Thyroid gland (tissue), 4 donors: Measurements from ENCODE around the gene SPG7. TPM values are rescaled to one million over a fixed set of nuclear protein-coding genes. Genes with fewer than 3 reads are reported as not detected.

Experiments used
- DNase-seq, 2 donors: peaks; one replicate each; pipeline ENCODE4 v3.0.0-alpha.2; 2019
- H3K27ac ChIP-seq, 3 donors: fragments of 200-600 bp; sonication (generic); 1 replicate in 2 of 3; 2 replicates in 1 of 3; pipeline ENCODE4 v1.5.1; 2016 to 2019; ENCODE audit warnings: mild to moderate bottlenecking in 1 of 3, moderate library complexity in 1 of 3
- H3K27me3 ChIP-seq: fragments of 200-600 bp; sonication (generic); one replicate; pipeline ENCODE4 v1.5.1; 2019
- H3K36me3 ChIP-seq, 2 donors: fragments of 200-600 bp; sonication (generic); one replicate each; pipeline ENCODE4 v1.5.1; 2016 to 2019
- H3K4me1 ChIP-seq, 2 donors: fragments of 200-600 bp; sonication (generic); one replicate each; pipeline ENCODE4 v1.5.1; 2017 to 2019
- H3K4me3 ChIP-seq, 3 donors: fragments of 200-600 bp; sonication (generic); replicated peaks in 1 of 3; 1 replicate in 2 of 3; 2 replicates in 1 of 3; pipeline ENCODE4 v1.5.1; 2016; ENCODE audit warnings: mild to moderate bottlenecking in 1 of 3
- H3K9me3 ChIP-seq: fragments of 200-600 bp; sonication (generic); one replicate; pipeline ENCODE4 v1.5.1; 2017
- POLR2A ChIP-seq, 2 donors: fragments of 450-650 bp; IDR thresholded peaks; one replicate each; pipeline ENCODE4 v1.6.1; 2017; ENCODE audit warnings: antibody characterized with exemption in 2 of 2, mild to moderate bottlenecking in 2 of 2, moderate library complexity in 1 of 2
- WGBS, 2 donors: methylation state at CpG; one replicate each; pipeline ENCODE4 v1.1.5; 2017; 5-methylcytosine and 5-hydroxymethylcytosine counted together
- intact Hi-C: fragments of 100-400 bp; cut with DNase I; formaldehyde crosslinking; loops from one replicate; pipeline ENCODE4 v1.15.1; 2023
- total RNA-seq, 4 donors: library from RNA; depleted of rRNA; stranded (reverse); fragments of >200 nt; gene quantifications; one replicate each; pipeline ENCODE4 v1.2.3, GENCODE V29; 2016
- TF ChIP-seq, protein P1 (sequence below), 6 experiments: fragments of 200-600 bp in 3 of 6; fragments of 450-650 bp in 3 of 6; sonication (generic) in 3 of 6; IDR thresholded peaks; one replicate each; pipeline ENCODE4 v1.5.1; 2016 to 2019; ENCODE audit warnings: antibody characterized with exemption in 6 of 6, mild to moderate bottlenecking in 2 of 6, inconsistent platforms in 1 of 6, moderate library complexity in 1 of 6

SPG7 gene
- total RNA-seq, 4 donors from 2014 or later, result 218 to 392 (median 285) TPM

DNA sequence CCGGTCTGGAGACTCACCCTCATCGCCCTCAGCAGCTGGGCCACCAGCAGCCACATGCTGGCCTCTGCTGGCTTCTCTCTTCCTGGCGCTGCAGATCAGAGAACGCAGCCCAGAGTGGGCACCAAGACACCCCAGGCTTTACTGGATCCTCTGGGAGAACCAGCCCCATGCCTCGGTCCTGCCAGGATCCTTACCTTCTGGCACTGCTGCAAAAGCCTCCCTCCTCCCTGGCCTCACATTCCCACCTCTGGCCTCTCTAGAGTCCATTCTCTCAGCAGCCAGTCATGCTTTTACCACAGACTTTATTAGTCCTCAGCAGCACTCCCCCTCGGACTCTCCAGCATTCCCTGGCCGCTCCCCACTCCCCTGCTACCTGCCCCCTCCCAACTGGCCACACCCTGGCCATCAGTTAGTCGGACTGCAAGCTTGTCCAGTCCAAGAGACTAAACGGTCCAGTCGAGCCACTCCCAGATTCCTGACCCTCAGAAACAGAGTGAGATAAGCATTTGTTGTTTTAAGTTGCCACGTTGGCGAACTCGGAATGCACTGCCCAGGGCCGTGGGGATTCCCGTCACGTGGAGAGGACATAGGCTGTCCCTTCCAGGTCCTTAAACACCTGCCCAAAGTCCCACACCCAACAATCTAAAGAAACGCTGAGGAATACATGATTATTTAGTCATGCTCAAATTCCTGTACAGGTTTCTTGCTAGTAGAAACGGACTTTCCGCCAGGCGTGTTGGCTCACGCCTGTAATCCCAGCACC is 5.9 kb upstream of the SPG7 start:
- TF ChIP-seq POLR2A (IDR thresholded peaks at IDR 0.05), result no peak
- TF ChIP-seq, protein P1, sequence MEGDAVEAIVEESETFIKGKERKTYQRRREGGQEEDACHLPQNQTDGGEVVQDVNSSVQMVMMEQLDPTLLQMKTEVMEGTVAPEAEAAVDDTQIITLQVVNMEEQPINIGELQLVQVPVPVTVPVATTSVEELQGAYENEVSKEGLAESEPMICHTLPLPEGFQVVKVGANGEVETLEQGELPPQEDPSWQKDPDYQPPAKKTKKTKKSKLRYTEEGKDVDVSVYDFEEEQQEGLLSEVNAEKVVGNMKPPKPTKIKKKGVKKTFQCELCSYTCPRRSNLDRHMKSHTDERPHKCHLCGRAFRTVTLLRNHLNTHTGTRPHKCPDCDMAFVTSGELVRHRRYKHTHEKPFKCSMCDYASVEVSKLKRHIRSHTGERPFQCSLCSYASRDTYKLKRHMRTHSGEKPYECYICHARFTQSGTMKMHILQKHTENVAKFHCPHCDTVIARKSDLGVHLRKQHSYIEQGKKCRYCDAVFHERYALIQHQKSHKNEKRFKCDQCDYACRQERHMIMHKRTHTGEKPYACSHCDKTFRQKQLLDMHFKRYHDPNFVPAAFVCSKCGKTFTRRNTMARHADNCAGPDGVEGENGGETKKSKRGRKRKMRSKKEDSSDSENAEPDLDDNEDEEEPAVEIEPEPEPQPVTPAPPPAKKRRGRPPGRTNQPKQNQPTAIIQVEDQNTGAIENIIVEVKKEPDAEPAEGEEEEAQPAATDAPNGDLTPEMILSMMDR (IDR thresholded peaks at IDR 0.05), result no peak
- intact Hi-C loops, result no loop called here
- Histone ChIP-seq H3K27ac (peak overlapping the region in 1 of 3 donors; percentile 2), H3K27me3 (no peaks in the 10 kb centered on the region), H3K9me3 (no peaks in the 10 kb centered on the region), H3K36me3 (no peaks in the 10 kb centered on the region), H3K4me1 (peaks cover 18 to 36% of the 10 kb centered on the region in 2 donors), H3K4me3 (no peak overlapping the region)
- DNase-seq, result peak; percentile 81 to 84
- 28 to 40% methylated on average over 21 of the region's 21 CpGs for WGBS, 2 donors

DNA sequence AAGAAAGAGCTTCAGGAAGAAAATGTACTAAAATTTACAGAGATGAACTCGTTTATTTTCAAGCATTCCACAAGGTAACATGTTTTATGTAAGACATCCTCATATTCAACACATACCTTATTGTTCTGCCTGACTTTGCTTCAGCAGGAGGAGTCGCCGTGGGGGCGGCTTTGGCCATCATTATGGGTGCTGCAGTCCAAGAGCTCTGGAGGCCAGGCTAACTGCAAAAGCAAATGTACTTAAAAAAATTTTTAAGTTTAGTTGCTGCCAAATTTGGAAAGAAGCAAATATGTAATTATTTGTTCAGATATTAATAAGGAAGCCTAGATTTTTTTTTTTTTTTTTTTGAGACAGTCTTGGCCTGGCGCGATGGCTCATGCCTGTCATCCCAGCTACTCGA is 4.1 kb upstream of the SPG7 start:
- H3K36me3 ChIP-seq, result no peaks in the 10 kb centered on the region
- H3K27me3 ChIP-seq, result no peaks in the 10 kb centered on the region
- no peak overlapping the region for H3K27ac ChIP-seq
- no peaks in the 10 kb centered on the region for H3K9me3 ChIP-seq
- no peak overlapping the region for H3K4me3 ChIP-seq
- DNase-seq, result no peak
- TF ChIP-seq POLR2A (IDR thresholded peaks at IDR 0.05), result no peak
- TF ChIP-seq, protein P1 (IDR thresholded peaks at IDR 0.05), result no peak
- intact Hi-C loops, result no loop called here
- peaks cover 27 to 41% of the 10 kb centered on the region in 2 donors for H3K4me1 ChIP-seq
- 75 to 82% methylated on average over 7 of the region's 7 CpGs for WGBS, 2 donors

DNA sequence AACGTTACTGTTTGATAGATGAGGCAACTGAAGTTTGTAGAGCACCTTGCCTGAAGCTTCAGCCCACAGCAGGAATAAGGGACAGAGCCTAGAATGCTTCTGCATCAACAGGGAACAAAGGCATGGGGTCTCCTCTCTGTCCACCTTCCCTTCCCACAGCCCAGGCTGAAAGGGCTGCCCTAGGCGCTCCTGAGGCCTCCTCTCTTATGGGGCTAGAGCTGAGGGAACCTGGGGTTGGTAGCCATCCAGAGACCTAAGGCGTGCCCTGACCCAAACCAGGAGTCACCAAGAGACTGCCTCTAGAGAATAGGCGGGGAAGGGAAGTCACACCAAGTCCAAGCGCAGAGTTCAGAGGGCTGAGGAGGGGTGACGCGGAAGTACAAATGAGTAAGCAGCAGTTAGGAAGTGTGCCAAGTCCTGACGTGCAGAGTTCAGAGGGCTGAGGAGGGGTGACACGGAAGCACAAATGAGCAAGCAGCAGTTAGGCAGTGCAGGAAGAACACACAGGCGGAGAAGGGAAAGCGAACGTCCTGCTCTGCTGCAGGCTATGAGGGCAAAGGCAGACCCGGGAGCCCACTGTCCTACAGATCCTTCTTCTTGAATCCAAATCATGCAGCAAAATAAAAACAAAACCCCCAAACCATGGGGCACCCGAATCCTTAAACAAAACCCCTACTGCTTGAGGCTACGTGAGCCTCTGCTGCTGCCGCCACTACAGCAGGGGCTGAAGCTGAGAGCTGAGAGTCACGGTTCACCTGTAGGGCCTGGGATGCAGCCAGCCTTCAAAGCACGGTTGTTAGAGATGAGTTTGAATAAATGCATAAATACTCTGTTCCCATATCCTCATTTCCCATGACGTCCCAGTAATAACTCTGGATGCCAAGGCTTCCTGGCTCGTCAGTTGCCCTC is 2.7 kb upstream of the SPG7 start:
- Histone ChIP-seq H3K9me3 (no peaks in the 10 kb centered on the region), H3K36me3 (no peaks in the 10 kb centered on the region), H3K4me1 (peaks cover 37 to 53% of the 10 kb centered on the region in 2 donors), H3K27ac (peak overlapping the region; percentile 40 to 83 (median 57)), H3K27me3 (no peaks in the 10 kb centered on the region), H3K4me3 (no peak overlapping the region)
- WGBS, 2 donors, result 25 to 30% methylated on average over 20 of the region's 20 CpGs
- intact Hi-C loops, result no loop called here
- TF ChIP-seq POLR2A (IDR thresholded peaks at IDR 0.05), result peak in 1 of 2 donors; percentile 39
- TF ChIP-seq, protein P1 (IDR thresholded peaks at IDR 0.05), result no peak
- DNase-seq, result peak; percentile 86

DNA sequence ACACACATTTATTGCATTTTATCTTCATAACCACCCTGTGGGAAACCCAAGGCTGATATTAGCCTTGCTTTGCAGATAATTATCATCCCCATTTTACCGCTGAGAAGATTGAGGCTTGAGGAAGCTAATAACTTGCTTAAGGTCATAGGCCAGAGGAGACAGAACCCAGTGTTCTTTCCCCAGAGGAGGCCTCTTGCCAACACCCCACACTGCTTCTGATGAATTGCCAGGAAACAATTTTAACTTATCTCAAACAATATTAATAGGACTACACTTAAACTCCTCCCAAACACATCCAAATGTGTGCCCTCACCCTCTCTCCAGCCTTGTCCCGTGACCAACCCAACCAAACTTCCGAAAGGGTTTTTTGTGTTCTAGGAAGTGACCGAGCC is 2.1 kb upstream of the SPG7 start:
- Histone ChIP-seq H3K27ac (peak overlapping the region; percentile 40 to 83 (median 57)), H3K4me1 (peaks cover 42 to 59% of the 10 kb centered on the region in 2 donors), H3K4me3 (no peak overlapping the region), H3K36me3 (peaks cover 0 to under 1% of the 10 kb centered on the region in 2 donors), H3K9me3 (no peaks in the 10 kb centered on the region), H3K27me3 (no peaks in the 10 kb centered on the region)
- WGBS, 2 donors, result 66 to 74% methylated on average over 4 of the region's 4 CpGs
- no peak for DNase-seq
- TF ChIP-seq, protein P1 (IDR thresholded peaks at IDR 0.05), result no peak
- TF ChIP-seq POLR2A (IDR thresholded peaks at IDR 0.05), result no peak
- intact Hi-C loops, result no loop called here
